OCI-LY1 (cell line): Measurements from ENCODE around the gene IFI27L1.

Experiments
- H2AFZ ChIP-seq: fragments of 200-600 bp; sonication (generic), shearing (Covaris generic); 2 replicates; pipeline ENCODE4 v1.6.0; 2014; ENCODE audit warnings: antibody characterized with exemption, mild to moderate bottlenecking, low read length
- H3F3A ChIP-seq: fragments of 200-600 bp; sonication (generic), shearing (Covaris generic); 2 replicates; pipeline ENCODE4 v1.6.0; 2014; ENCODE audit warnings: mild to moderate bottlenecking, antibody characterized with exemption, low read length, moderate library complexity; ENCODE audit not compliant: insufficient read depth
- H3K27ac ChIP-seq: fragments of 200-600 bp; sonication (generic); 2 replicates; pipeline ENCODE4 v1.5.1; 2014; ENCODE audit warnings: low read length, mixed run types, mild to moderate bottlenecking, low read depth; ENCODE audit not compliant: poor library complexity, severe bottlenecking
- H3K27me3 ChIP-seq: fragments of 200-600 bp; sonication (generic); 2 replicates; pipeline ENCODE4 v1.6.0; 2014; ENCODE audit warnings: antibody characterized with exemption, mild to moderate bottlenecking, low read length, moderate library complexity; ENCODE audit not compliant: insufficient read depth
- H3K36me3 ChIP-seq: fragments of 200-600 bp; sonication (generic); 2 replicates; pipeline ENCODE4 v1.6.1; 2014; ENCODE audit warnings: mild to moderate bottlenecking, antibody characterized with exemption, low read length, moderate library complexity, mixed read lengths; ENCODE audit not compliant: insufficient read depth
- H3K4me1 ChIP-seq: fragments of 200-600 bp; sonication (generic); 2 replicates; pipeline ENCODE4 v1.5.1; 2014; ENCODE audit warnings: mild to moderate bottlenecking, low read length, moderate library complexity; ENCODE audit not compliant: insufficient read depth, severe bottlenecking
- H3K4me2 ChIP-seq: fragments of 200-600 bp; sonication (generic), shearing (Covaris generic); 2 replicates; pipeline ENCODE4 v1.6.1; 2014; ENCODE audit warnings: low read length
- H3K4me3 ChIP-seq: fragments of 200-600 bp; sonication (generic); 2 replicates; pipeline ENCODE4 v1.5.1; 2014; ENCODE audit warnings: low read length, low read depth, mild to moderate bottlenecking, mixed read lengths; ENCODE audit not compliant: poor library complexity, severe bottlenecking
- H3K79me2 ChIP-seq: fragments of 200-600 bp; shearing (Covaris generic); 2 replicates; pipeline ENCODE4 v1.6.1; 2016; ENCODE audit warnings: mixed run types, low read length, mixed read lengths; ENCODE audit not compliant: insufficient read depth
- H3K9ac ChIP-seq: fragments of 200-600 bp; sonication (generic), shearing (Covaris generic); 2 replicates; pipeline ENCODE4 v1.6.1; 2014; ENCODE audit warnings: mild to moderate bottlenecking, low read length, mixed read lengths
- H3K9me2 ChIP-seq: fragments of 200-600 bp; sonication (generic), shearing (Covaris generic); 2 replicates; pipeline ENCODE4 v1.6.1; 2014; ENCODE audit warnings: low read depth, mild to moderate bottlenecking, low read length, mixed read lengths
- H3K9me3 ChIP-seq: fragments of 200-600 bp; shearing (Covaris generic); 2 replicates; pipeline ENCODE4 v1.6.1; 2014; ENCODE audit warnings: low read length, mixed read lengths
- H4K20me1 ChIP-seq: fragments of 200-600 bp; sonication (generic), shearing (Covaris generic); 2 replicates; pipeline ENCODE4 v1.6.0; 2016; ENCODE audit warnings: mild to moderate bottlenecking, low read length; ENCODE audit not compliant: insufficient read depth
- EZH2 ChIP-seq: fragments of 200-600 bp; sonication (generic), shearing (Covaris generic); IDR thresholded peaks from 2 replicates; pipeline ENCODE4 v1.8.0; 2017; ENCODE audit warnings: borderline replicate concordance, mixed run types, mild to moderate bottlenecking, antibody characterized with exemption, low read length, moderate library complexity, mixed read lengths
- TF ChIP-seq, protein P1 (sequence below): fragments of 200-600 bp; sonication (generic), shearing (Covaris generic); IDR thresholded peaks from 2 replicates; pipeline ENCODE4 v1.5.1; 2017; ENCODE audit warnings: mild to moderate bottlenecking, antibody characterized with exemption, low read length, moderate library complexity, mixed read lengths

The IFI27L1 gene

DNA sequence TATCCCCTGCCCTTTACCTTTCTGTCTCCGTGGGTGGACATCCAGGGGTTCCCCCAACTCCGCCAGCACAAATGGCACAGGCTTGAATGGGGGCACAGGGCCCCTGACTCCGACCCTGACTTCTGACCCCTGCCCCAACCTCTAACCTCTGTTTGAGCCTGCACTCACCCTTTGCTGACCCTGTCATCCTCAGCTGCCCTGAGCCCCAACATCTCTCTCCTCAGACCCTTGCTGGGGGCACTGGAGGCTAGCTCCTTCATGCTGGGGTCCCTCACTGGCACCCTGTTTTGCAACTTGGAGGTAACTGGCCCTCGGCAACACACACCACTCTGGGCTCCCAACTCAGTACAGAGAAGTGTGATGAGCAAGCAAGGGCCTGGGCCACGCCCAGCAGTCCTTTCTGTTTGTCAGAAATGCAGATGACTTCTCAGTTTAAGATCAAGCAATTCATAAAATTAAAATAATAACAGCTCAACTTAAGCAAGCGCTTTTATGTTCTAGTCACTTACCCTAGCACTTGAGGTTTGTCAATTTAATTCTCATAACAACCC, 31.5 kb downstream of the IFI27L1 start:
- H3K4me2 ChIP-seq: no peak overlapping the region
- H4K20me1 ChIP-seq: no peaks in the 10 kb centered on the region
- no peaks in the 10 kb centered on the region for H3K79me2 ChIP-seq
- no peaks in the 10 kb centered on the region for H3K4me1 ChIP-seq
- H3F3A ChIP-seq: no peaks in the 10 kb centered on the region
- H3K9me2 ChIP-seq: no peaks in the 10 kb centered on the region
- H3K9ac ChIP-seq: no peak overlapping the region
- H3K27ac ChIP-seq: no peak overlapping the region
- H3K36me3 ChIP-seq: no peaks in the 10 kb centered on the region
- H2AFZ ChIP-seq: no peak overlapping the region
- no peak overlapping the region for H3K4me3 ChIP-seq
- H3K9me3 ChIP-seq: no peaks in the 10 kb centered on the region
- TF ChIP-seq EZH2: no peak
- TF ChIP-seq, protein P1, sequence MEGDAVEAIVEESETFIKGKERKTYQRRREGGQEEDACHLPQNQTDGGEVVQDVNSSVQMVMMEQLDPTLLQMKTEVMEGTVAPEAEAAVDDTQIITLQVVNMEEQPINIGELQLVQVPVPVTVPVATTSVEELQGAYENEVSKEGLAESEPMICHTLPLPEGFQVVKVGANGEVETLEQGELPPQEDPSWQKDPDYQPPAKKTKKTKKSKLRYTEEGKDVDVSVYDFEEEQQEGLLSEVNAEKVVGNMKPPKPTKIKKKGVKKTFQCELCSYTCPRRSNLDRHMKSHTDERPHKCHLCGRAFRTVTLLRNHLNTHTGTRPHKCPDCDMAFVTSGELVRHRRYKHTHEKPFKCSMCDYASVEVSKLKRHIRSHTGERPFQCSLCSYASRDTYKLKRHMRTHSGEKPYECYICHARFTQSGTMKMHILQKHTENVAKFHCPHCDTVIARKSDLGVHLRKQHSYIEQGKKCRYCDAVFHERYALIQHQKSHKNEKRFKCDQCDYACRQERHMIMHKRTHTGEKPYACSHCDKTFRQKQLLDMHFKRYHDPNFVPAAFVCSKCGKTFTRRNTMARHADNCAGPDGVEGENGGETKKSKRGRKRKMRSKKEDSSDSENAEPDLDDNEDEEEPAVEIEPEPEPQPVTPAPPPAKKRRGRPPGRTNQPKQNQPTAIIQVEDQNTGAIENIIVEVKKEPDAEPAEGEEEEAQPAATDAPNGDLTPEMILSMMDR: no peak
- no peaks in the 10 kb centered on the region for H3K27me3 ChIP-seq

DNA sequence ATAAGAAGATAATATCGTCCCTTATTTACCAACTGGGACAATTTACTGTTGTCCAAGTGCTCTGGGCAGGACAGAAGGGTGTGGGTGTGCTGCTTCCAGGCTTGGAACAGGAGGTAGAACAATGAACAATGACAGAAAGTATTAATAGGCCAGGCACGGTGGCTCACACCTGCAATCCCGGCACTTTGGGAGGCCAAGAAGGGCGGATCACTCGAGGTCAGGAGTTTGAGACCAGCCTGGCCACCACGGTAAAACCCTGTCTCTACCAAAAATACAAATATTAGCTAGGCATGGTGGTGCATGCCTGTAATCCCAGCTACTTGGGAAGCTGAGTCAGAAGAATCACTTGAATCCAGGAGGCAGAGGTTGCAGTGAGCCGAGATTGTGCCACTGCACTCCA, 32.0 kb downstream of the IFI27L1 start:
- H3K4me3 ChIP-seq: no peak overlapping the region
- H3F3A ChIP-seq: no peaks in the 10 kb centered on the region

DNA sequence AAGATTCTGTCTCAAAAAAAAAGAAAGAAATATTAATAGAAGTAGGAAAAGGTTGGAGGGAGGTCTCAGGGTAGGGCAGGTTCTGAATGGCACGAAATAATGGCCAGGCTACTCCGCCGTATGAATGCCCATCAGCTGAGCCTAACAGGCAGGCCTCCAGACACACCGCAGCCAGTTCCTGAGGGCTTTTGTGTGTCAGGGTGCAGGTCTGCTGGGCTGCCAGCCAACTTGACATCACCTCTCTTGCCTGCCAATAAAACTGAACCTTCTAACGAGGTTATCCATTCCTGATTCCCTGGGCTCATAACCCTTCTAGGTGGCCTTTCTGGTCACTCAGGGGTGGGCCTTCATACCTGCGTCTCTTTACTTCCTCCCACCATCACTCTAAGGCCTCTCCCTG, 32.4 kb downstream of the IFI27L1 start:
- Histone ChIP-seq H2AFZ (no peak overlapping the region), H3K9ac (no peak overlapping the region), H3K27me3 (no peaks in the 10 kb centered on the region), H3K4me3 (no peak overlapping the region), H3K79me2 (no peaks in the 10 kb centered on the region), H3K27ac (no peak overlapping the region), H3K9me3 (no peaks in the 10 kb centered on the region), H4K20me1 (no peaks in the 10 kb centered on the region), H3K9me2 (no peaks in the 10 kb centered on the region), H3F3A (no peaks in the 10 kb centered on the region), H3K4me2 (no peak overlapping the region), H3K36me3 (no peaks in the 10 kb centered on the region), H3K4me1 (no peaks in the 10 kb centered on the region)
- TF ChIP-seq EZH2: no peak
- TF ChIP-seq, protein P1: no peak

More for the DNA sequence above, 32.0 kb downstream of the IFI27L1 start:
- Histone ChIP-seq H3K27me3 (no peaks in the 10 kb centered on the region), H3K4me2 (no peak overlapping the region), H3K9me3 (no peaks in the 10 kb centered on the region), H3K4me1 (no peaks in the 10 kb centered on the region), H3K27ac (no peak overlapping the region), H3K36me3 (no peaks in the 10 kb centered on the region), H3K9ac (no peak overlapping the region), H2AFZ (no peak overlapping the region), H3K79me2 (no peaks in the 10 kb centered on the region), H4K20me1 (no peaks in the 10 kb centered on the region), H3K9me2 (no peaks in the 10 kb centered on the region)
- no peak for TF ChIP-seq EZH2

DNA sequence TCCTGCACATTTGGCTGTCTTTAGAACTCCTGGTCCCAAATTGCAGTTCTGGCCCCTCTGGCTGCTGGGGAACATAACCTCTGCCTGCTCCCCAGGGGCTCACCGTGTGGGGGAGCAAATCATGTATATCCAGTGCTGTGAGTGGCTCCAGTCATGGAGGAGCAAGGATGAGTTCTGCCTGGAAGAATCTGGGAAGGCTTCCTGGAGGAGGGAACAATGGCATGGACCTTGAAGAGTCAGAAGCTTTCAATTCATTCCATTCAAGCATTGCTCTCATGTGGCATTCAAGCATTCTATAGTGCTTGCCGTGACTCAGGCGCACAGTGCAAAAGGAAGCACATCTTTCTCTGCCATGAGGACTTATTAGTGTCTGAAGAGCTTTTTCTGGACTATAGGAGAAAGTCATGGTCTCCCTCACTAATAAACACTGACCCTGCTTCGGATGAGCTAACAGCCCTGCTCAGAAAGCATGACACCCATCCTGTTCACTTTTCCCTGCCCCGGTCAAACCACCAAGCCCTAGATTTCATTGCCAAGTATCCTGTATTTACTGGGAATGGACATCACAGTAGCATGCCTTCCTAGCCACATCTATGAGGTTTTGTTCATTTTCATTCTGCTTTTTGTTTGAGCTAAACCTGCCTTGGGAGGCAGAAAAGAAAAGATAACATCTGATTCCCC, 32.9 kb downstream of the IFI27L1 start:
- Histone ChIP-seq H3K9me2 (no peaks in the 10 kb centered on the region), H3K79me2 (no peaks in the 10 kb centered on the region), H3K27ac (no peak overlapping the region), H3K36me3 (no peaks in the 10 kb centered on the region), H3K4me3 (no peak overlapping the region), H3K9me3 (no peaks in the 10 kb centered on the region), H3K27me3 (no peaks in the 10 kb centered on the region), H3K4me1 (no peaks in the 10 kb centered on the region), H2AFZ (no peak overlapping the region), H3K9ac (no peak overlapping the region), H4K20me1 (no peaks in the 10 kb centered on the region), H3F3A (no peaks in the 10 kb centered on the region), H3K4me2 (no peak overlapping the region)
- no peak for TF ChIP-seq EZH2
- TF ChIP-seq, protein P1: no peak
